DOHH2 (cell line): ENCODE results near the gene CSN1S1.

Experiments used
- H3F3A ChIP-seq: fragments of 200-600 bp; sonication (generic), shearing (Covaris generic); 2 replicates; pipeline ENCODE4 v1.6.0; 2016; ENCODE audit warnings: antibody characterized with exemption, mild to moderate bottlenecking; ENCODE audit not compliant: control insufficient read depth, insufficient read depth
- H3K27ac ChIP-seq: fragments of 200-600 bp; sonication (generic); 2 replicates; pipeline ENCODE4 v1.5.1; 2014; ENCODE audit warnings: low read depth, mild to moderate bottlenecking, low read length, moderate library complexity
- H3K27me3 ChIP-seq: fragments of 200-600 bp; sonication (generic); 2 replicates; pipeline ENCODE4 v1.6.1; 2014; ENCODE audit warnings: mild to moderate bottlenecking, low read length, mixed read lengths; ENCODE audit not compliant: control insufficient read depth
- H3K36me3 ChIP-seq: fragments of 200-600 bp; sonication (generic); 2 replicates; pipeline ENCODE4 v1.6.1; 2014; ENCODE audit warnings: mild to moderate bottlenecking, low read length, moderate library complexity, mixed read lengths; ENCODE audit not compliant: control insufficient read depth
- H3K4me1 ChIP-seq: fragments of 200-600 bp; sonication (generic); 2 replicates; pipeline ENCODE4 v1.6.1; 2014; ENCODE audit warnings: mild to moderate bottlenecking, low read length, mixed read lengths; ENCODE audit not compliant: control insufficient read depth
- H3K4me2 ChIP-seq: fragments of 200-600 bp; sonication (generic); 2 replicates; pipeline ENCODE4 v1.6.0; 2014; ENCODE audit warnings: mild to moderate bottlenecking, low read length, moderate library complexity
- H3K4me3 ChIP-seq: fragments of 200-600 bp; sonication (generic); 2 replicates; pipeline ENCODE4 v1.5.1; 2014; ENCODE audit warnings: mild to moderate bottlenecking, low read length, mixed read lengths
- H3K79me2 ChIP-seq: fragments of 200-600 bp; sonication (generic); 2 replicates; pipeline ENCODE4 v1.6.1; 2014; ENCODE audit warnings: mild to moderate bottlenecking, low read length, mixed read lengths; ENCODE audit not compliant: control insufficient read depth
- H3K9me2 ChIP-seq: fragments of 200-600 bp; sonication (generic); replicated peaks from 2 replicates; pipeline ENCODE4 v1.6.1; 2014; ENCODE audit warnings: mild to moderate bottlenecking, low read length, mixed read lengths; ENCODE audit not compliant: control insufficient read depth
- H3K9me3 ChIP-seq: fragments of 200-600 bp; sonication (generic); 2 replicates; pipeline ENCODE4 v1.6.1; 2014; ENCODE audit warnings: antibody characterized with exemption, low read length, mixed read lengths; ENCODE audit not compliant: control insufficient read depth, insufficient read depth
- H4K20me1 ChIP-seq: fragments of 200-600 bp; sonication (generic); 2 replicates; pipeline ENCODE4 v1.6.0; 2014; ENCODE audit warnings: low read depth, mild to moderate bottlenecking, antibody characterized with exemption, low read length, moderate library complexity; ENCODE audit not compliant: control insufficient read depth, insufficient read depth
- CTCF ChIP-seq: fragments of 200-600 bp; sonication (generic); IDR thresholded peaks from one replicate; pipeline ENCODE4 v1.5.1; 2014; ENCODE audit warnings: antibody characterized with exemption, mild to moderate bottlenecking, low read depth, low read length; ENCODE audit not compliant: poor library complexity, severe bottlenecking
- EZH2phosphoT487 ChIP-seq: fragments of 200-600 bp; sonication (generic); IDR thresholded peaks from 2 replicates; pipeline ENCODE4 v1.6.1; 2017; ENCODE audit warnings: borderline replicate concordance, mild to moderate bottlenecking, antibody characterized with exemption, low read length, moderate library complexity, mixed read lengths

Gene CSN1S1, protein sequence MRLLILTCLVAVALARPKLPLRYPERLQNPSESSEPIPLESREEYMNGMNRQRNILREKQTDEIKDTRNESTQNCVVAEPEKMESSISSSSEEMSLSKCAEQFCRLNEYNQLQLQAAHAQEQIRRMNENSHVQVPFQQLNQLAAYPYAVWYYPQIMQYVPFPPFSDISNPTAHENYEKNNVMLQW

DNA sequence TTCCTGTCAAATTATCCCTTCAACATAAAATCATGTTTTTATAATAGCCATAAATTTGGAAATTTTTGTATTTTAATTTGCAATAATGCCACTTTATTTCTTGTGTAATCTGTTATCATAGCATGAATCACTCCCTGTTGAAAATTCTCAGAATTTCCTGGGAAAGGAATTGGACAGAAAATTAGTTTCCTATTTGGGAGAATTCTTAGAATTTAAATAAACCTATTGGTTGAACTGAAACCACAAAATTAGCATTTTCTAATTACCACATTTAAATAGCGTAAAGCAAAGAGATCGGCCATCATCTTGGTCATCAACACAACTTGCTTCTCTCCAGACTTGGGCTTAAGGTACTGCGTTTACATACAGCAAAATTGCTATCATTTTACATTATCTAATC lies at the start of gene CSN1S1:
Gene CSN1S1 (plus strand): TSS at position 301 of the 400 bp plus-strand sequence. CDS start 1,488 bp downstream, outside the sequence.
- no peaks in the 10 kb centered on the region for H3K36me3 ChIP-seq
- no peaks in the 10 kb centered on the region for H3K79me2 ChIP-seq
- no peaks in the 10 kb centered on the region for H3K9me3 ChIP-seq
- H3K9me2 ChIP-seq: no peaks in the 10 kb centered on the region
- no peaks in the 10 kb centered on the region for H3F3A ChIP-seq
- no peaks in the 10 kb centered on the region for H3K27me3 ChIP-seq
- no peaks in the 10 kb centered on the region for H4K20me1 ChIP-seq
- TF ChIP-seq CTCF (no peak), EZH2phosphoT487 (no peak)
- no peaks in the 10 kb centered on the region for H3K4me1 ChIP-seq
- no peak within 1 kb of the TSS for H3K27ac ChIP-seq
- no peak within 1 kb of the TSS for H3K4me3 ChIP-seq
- H3K4me2 ChIP-seq: no peak within 1 kb of the TSS

DNA sequence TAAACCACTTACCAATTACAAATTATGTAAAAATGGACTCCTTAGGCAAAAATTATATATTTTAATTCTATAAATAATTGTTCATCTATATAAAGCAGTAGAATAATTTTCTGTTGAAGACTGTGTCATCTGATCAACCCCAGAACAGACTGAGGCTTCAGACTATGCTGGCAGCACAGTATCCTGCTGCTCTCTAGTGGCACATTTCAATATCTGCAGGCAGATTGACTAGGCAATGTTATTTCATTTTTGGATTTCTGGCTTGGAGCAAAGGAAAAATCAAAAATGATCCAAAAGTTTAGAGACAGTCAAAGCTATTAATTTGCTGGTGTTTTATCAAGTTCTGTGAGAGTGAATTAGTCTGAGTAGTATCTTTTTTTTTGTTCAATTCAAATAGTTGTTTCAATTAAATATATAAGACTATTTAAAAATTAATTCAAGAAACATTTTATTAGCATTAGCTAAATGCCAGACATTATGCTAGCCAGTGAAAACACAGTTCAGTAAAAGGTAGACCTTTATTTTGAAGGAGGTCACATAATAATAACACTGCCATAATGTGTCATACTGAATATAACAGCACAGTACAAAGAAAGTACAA lies 49.6 kb upstream of the CSN1S1 start:
- Histone ChIP-seq H3K4me1 (no peaks in the 10 kb centered on the region), H3K36me3 (no peaks in the 10 kb centered on the region), H3K9me3 (peaks cover 8% of the 10 kb centered on the region; the same call in 1 of the 2 replicates), H3K27me3 (no peaks in the 10 kb centered on the region), H4K20me1 (no peaks in the 10 kb centered on the region), H3K4me3 (no peak overlapping the region), H3K79me2 (no peaks in the 10 kb centered on the region), H3F3A (no peaks in the 10 kb centered on the region), H3K4me2 (no peak overlapping the region), H3K9me2 (no peaks in the 10 kb centered on the region), H3K27ac (no peak overlapping the region)
- TF ChIP-seq EZH2phosphoT487: no peak
- peak; percentile 64 for TF ChIP-seq CTCF

DNA sequence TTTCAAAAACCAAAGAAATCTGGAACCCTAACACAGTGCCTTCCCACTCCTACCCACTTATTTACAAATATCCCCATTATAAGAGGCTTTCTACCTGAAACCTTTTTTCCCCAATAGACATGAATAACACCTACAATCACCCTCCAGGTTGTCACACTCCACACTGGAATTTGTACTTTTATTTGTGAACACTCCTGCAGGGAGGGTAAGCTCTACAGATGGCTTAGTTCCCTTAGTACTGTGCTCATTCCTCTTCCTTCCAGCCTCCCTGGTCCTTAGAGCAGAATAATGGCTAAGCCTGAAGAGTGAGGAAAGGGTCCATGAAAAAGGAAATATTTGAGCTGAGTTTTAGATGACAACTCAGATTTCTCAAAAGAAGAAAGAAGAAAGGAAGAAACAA lies 48.7 kb upstream of the CSN1S1 start:
- Histone ChIP-seq H3K9me2 (no peaks in the 10 kb centered on the region), H3K27me3 (no peaks in the 10 kb centered on the region), H3F3A (no peaks in the 10 kb centered on the region), H4K20me1 (no peaks in the 10 kb centered on the region), H3K4me2 (no peak overlapping the region), H3K36me3 (no peaks in the 10 kb centered on the region), H3K4me1 (no peaks in the 10 kb centered on the region), H3K27ac (no peak overlapping the region), H3K4me3 (no peak overlapping the region), H3K9me3 (peaks cover 8% of the 10 kb centered on the region; the same call in 1 of the 2 replicates), H3K79me2 (no peaks in the 10 kb centered on the region)
- TF ChIP-seq EZH2phosphoT487 (no peak), CTCF (no peak)
